Keratinocyte (primary cell): Measurements from ENCODE around the gene FOXC1. TPM values are rescaled to one million over a fixed set of nuclear protein-coding genes. Genes with fewer than 3 reads are reported as not detected.

Source experiments
- DNase-seq: peaks from one replicate; pipeline ENCODE4 v3.0.0-alpha.2; 2011; ENCODE audit warnings: low read depth, missing footprints, low spot score
- FAIRE-seq: peaks from 2 replicates; lab custom pipeline; 2011; peaks lifted over from hg19 to GRCh38; lab: Jason Lieb, UNC
- H2AFZ ChIP-seq: 2 replicates; pipeline ENCODE4 v1.6.0; 2012; ENCODE audit warnings: low read length, control low read depth, inconsistent platforms; ENCODE audit not compliant: control insufficient read depth
- H3K27ac ChIP-seq: 2 replicates; pipeline ENCODE4 v1.5.1; 2011; ENCODE audit warnings: low read length; ENCODE audit not compliant: control insufficient read depth, insufficient read depth
- H3K27me3 ChIP-seq: 3 replicates; pipeline ENCODE4 v1.6.0; 2011; ENCODE audit warnings: low read length; ENCODE audit not compliant: control insufficient read depth, insufficient read depth; ENCODE audit errors: extremely low read depth
- H3K36me3 ChIP-seq, 2 experiments: 2 replicates in 1 of 2; 3 replicates in 1 of 2; pipeline ENCODE4 v1.5.1; 2011; ENCODE audit warnings: low read length in 2 of 2, mild to moderate bottlenecking in 1 of 2; ENCODE audit not compliant: control insufficient read depth in 2 of 2, insufficient read depth in 2 of 2; ENCODE audit errors: extremely low read depth in 1 of 2
- H3K4me1 ChIP-seq: 3 replicates; pipeline ENCODE4 v1.5.1; 2011; ENCODE audit warnings: low read length; ENCODE audit not compliant: control insufficient read depth, insufficient read depth; ENCODE audit errors: extremely low read depth
- H3K4me2 ChIP-seq: 3 replicates; pipeline ENCODE4 v1.6.0; 2011; ENCODE audit warnings: low read depth, low read length; ENCODE audit not compliant: control insufficient read depth, insufficient read depth; ENCODE audit errors: extremely low read depth
- H3K4me3 ChIP-seq, 3 experiments: fragments of 200-600 bp in 1 of 3; sonication (generic) in 1 of 3; 2 replicates in 2 of 3; 3 replicates in 1 of 3; pipeline ENCODE4 v1.5.1; 2011 to 2016; ENCODE audit warnings: low read length in 3 of 3, mild to moderate bottlenecking in 3 of 3, control low read depth in 2 of 3, inconsistent platforms in 1 of 3, low read depth in 1 of 3, mixed read lengths in 1 of 3, mixed run types in 1 of 3, moderate library complexity in 1 of 3; ENCODE audit not compliant: control insufficient read depth in 2 of 3, insufficient read depth in 2 of 3; ENCODE audit errors: extremely low read depth in 1 of 3
- H3K79me2 ChIP-seq: 2 replicates; pipeline ENCODE4 v1.6.0; 2012; ENCODE audit warnings: low read length; ENCODE audit not compliant: control insufficient read depth, insufficient read depth
- H3K9ac ChIP-seq: 3 replicates; pipeline ENCODE4 v1.6.0; 2011; ENCODE audit warnings: low read length; ENCODE audit not compliant: control insufficient read depth, insufficient read depth; ENCODE audit errors: extremely low read depth
- H3K9me1 ChIP-seq: 3 replicates; pipeline ENCODE4 v1.6.0; 2011; ENCODE audit warnings: low read length; ENCODE audit not compliant: control insufficient read depth, insufficient read depth; ENCODE audit errors: extremely low read depth
- H3K9me3 ChIP-seq: 2 replicates; pipeline ENCODE4 v1.5.1; 2012; ENCODE audit warnings: low read depth, low read length; ENCODE audit not compliant: control insufficient read depth
- H4K20me1 ChIP-seq: 3 replicates; pipeline ENCODE4 v1.6.0; 2011; ENCODE audit warnings: low read length; ENCODE audit not compliant: control insufficient read depth, insufficient read depth; ENCODE audit errors: extremely low read depth
- EZH2 ChIP-seq: IDR thresholded peaks from one replicate; pipeline ENCODE4 v1.6.1; 2012; ENCODE audit warnings: inconsistent platforms, mild to moderate bottlenecking, low read length, moderate library complexity
- dilution Hi-C: fragments of 300-500 bp; cut with MboI; formaldehyde crosslinking; loops from one replicate; pipeline ENCODE4 v1.7.0; 2020; ENCODE audit warnings: low sequenced_read_pairs; ENCODE audit not compliant: extremely low pct_ligation_motif_present
- polyA minus RNA-seq, 3 experiments: library from RNA; depleted of rRNA, polyadenylated mRNA; stranded (reverse); fragments of >200 nt; gene quantifications; 1 replicate in 1 of 3; 2 replicates in 1 of 3; 3 replicates in 1 of 3; pipeline ENCODE4 v1.2.3, GENCODE V29; 2011
- polyA plus RNA-seq, 5 experiments: library from polyadenylated mRNA; depleted of rRNA in 3 of 5; stranded (reverse) in 3 of 5; stranded (forward) in 1 of 5; unstranded in 1 of 5; fragments of >200 nt; gene quantifications; 1 replicate in 1 of 5; 2 replicates in 3 of 5; 3 replicates in 1 of 5; pipeline versions ENCODE4 v1.2.1 to v1.2.3, GENCODE V29; 2011 to 2012; ENCODE audit warnings: missing spikeins in 2 of 5, low read depth in 1 of 5, low replicate concordance in 1 of 5
- TF ChIP-seq, protein P1 (sequence below), 3 experiments: IDR thresholded peaks in 1 of 3; conservative IDR thresholded peaks in 1 of 3; optimal IDR thresholded peaks in 1 of 3; 2 replicates in 2 of 3; 3 replicates in 1 of 3; pipeline versions ENCODE3 to v1.5.1; 2011; ENCODE audit warnings: low read length in 3 of 3, mild to moderate bottlenecking in 3 of 3, moderate library complexity in 2 of 3, control low read depth in 1 of 3, inconsistent platforms in 1 of 3; ENCODE audit not compliant: insufficient read depth in 2 of 3; ENCODE audit errors: extremely low read depth in 1 of 3

Gene FOXC1
- polyA plus RNA-seq (3.2 to 4.5 TPM (median 4.3 TPM) in 3 replicates), polyA minus RNA-seq (2.0 to 3.8 TPM (median 2.1 TPM) in 3 replicates)
- 9.0 TPM for polyA plus RNA-seq (2011; ENCODE audit: low read depth)
- polyA plus RNA-seq (2011; cell fraction: cytosol; rRNA removed): 2.7 and 4.5 TPM in 2 replicates
- 5.1 and 6.9 TPM in 2 replicates for polyA plus RNA-seq (2011; cell fraction: nucleus; rRNA removed)
- 5.0 and 7.0 TPM in 2 replicates for polyA plus RNA-seq (2012; ENCODE audit: low replicate concordance)
- polyA minus RNA-seq (2011; cell fraction: cytosol; rRNA and poly(A)+ RNA removed): 5.4 TPM
- polyA minus RNA-seq (2011; cell fraction: nucleus; rRNA and poly(A)+ RNA removed): 4.7 and 4.9 TPM in 2 replicates

DNA sequence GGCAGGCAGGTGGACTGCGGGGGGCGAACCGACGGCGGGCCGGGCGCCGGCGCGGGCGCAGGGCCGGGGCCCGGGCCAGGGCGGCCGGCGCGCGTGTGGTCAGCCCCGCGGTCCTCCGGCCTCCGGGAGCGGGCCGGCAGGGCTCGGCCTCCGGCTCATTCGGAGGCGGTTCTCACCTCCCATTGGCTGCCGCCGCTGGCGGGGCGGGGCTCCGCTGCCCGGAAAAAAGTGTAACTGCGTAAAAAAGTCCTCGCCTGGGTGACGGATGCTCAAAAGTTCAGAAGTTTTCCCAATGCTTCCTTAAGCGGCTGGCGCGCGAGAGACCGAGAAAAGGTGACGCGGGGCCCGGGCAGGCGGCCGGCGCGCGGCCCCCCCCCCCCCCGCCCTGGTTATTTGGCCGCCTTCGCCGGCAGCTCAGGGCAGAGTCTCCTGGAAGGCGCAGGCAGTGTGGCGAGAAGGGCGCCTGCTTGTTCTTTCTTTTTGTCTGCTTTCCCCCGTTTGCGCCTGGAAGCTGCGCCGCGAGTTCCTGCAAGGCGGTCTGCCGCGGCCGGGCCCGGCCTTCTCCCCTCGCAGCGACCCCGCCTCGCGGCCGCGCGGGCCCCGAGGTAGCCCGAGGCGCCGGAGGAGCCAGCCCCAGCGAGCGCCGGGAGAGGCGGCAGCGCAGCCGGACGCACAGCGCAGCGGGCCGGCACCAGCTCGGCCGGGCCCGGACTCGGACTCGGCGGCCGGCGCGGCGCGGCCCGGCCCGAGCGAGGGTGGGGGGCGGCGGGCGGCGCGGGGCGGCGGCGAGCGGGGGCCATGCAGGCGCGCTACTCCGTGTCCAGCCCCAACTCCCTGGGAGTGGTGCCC lies at the start of gene FOXC1:
FOXC1 (plus strand) TSS at position 268 of the 849 bp plus-strand sequence; CDS start at position 799, 531 bp downstream.
- TF ChIP-seq, protein P1, sequence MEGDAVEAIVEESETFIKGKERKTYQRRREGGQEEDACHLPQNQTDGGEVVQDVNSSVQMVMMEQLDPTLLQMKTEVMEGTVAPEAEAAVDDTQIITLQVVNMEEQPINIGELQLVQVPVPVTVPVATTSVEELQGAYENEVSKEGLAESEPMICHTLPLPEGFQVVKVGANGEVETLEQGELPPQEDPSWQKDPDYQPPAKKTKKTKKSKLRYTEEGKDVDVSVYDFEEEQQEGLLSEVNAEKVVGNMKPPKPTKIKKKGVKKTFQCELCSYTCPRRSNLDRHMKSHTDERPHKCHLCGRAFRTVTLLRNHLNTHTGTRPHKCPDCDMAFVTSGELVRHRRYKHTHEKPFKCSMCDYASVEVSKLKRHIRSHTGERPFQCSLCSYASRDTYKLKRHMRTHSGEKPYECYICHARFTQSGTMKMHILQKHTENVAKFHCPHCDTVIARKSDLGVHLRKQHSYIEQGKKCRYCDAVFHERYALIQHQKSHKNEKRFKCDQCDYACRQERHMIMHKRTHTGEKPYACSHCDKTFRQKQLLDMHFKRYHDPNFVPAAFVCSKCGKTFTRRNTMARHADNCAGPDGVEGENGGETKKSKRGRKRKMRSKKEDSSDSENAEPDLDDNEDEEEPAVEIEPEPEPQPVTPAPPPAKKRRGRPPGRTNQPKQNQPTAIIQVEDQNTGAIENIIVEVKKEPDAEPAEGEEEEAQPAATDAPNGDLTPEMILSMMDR (optimal IDR thresholded peaks at IDR 0.05 in 1 of 3, IDR thresholded peaks at IDR 0.05 in 1 of 3, conservative IDR thresholded peaks at IDR 0.05 in 1 of 3; ENCODE audit: extremely low read depth in 1 of 3, insufficient read depth in 2 of 3, low read length in 3 of 3): no peak
- no peak for TF ChIP-seq EZH2
- peak within 1 kb of the TSS; percentile 72 for H2AFZ ChIP-seq
- FAIRE-seq (no peak), DNase-seq (peak; percentile 44)
- H3K36me3 ChIP-seq: no peaks in the 10 kb centered on the region
- peak within 1 kb of the TSS; percentile 84 for H3K9ac ChIP-seq
- H3K9me3 ChIP-seq: no peaks in the 10 kb centered on the region
- H3K79me2 ChIP-seq: peaks cover 37% of the 10 kb centered on the region
- H3K4me3 ChIP-seq: peak within 1 kb of the TSS; percentile 69 to 74 (median 70)
- peak within 1 kb of the TSS; percentile 82 for H3K4me2 ChIP-seq
- dilution Hi-C loops: no loop called here
- no peaks in the 10 kb centered on the region for H4K20me1 ChIP-seq
- H3K27ac ChIP-seq: peak within 1 kb of the TSS; percentile 63
- peaks cover 22% of the 10 kb centered on the region for H3K4me1 ChIP-seq
- peaks cover 44% of the 10 kb centered on the region for H3K27me3 ChIP-seq
- H3K9me1 ChIP-seq: no peaks in the 10 kb centered on the region

DNA sequence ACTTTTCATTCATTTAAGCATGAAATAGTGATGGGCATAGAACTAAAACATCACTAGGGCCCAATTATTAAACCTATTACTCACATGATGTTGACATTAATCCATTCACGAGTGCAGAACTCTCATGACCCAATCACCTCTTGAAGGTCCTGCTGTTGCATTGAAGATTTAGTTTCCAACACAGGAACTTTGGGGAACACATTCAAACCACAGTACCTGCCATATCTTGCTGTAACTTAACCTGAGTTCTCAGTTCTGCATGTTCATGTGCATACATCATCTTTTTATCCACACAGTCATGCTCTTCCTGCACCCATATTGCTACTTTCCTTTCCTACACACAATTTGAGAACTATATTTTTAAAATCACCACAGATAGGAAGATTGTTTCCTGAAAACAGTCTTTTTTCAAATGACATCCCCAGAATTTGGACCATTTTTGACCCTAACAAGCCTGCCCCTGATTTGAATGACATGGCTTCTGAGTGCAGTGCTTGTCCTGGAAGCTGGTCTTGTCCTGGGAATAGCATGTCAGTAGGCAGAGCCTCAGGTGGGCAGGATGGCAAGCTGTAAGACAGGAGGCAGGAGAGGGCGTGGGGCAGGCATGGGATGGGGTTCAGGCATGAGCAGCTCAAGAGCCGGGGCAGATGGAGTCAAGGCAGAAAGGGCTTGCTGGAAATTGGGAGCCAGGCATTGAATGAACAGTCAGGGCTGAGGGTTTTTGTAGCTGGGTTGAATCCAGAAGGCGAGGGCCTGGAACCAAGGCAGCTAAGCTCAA lies 49.2 kb upstream of the FOXC1 start:
- no peaks in the 10 kb centered on the region for H3K4me1 ChIP-seq
- dilution Hi-C loops: no loop called here
- no peaks in the 10 kb centered on the region for H4K20me1 ChIP-seq
- TF ChIP-seq EZH2: no peak
- TF ChIP-seq, protein P1 (optimal IDR thresholded peaks at IDR 0.05 in 1 of 3, IDR thresholded peaks at IDR 0.05 in 1 of 3, conservative IDR thresholded peaks at IDR 0.05 in 1 of 3; ENCODE audit: extremely low read depth in 1 of 3, insufficient read depth in 2 of 3, low read length in 3 of 3): no peak
- H3K9me3 ChIP-seq: no peaks in the 10 kb centered on the region
- FAIRE-seq (peak; percentile 60), DNase-seq (no peak)
- H3K9me1 ChIP-seq: no peaks in the 10 kb centered on the region
- no peak overlapping the region for H3K4me3 ChIP-seq
- no peak overlapping the region for H3K27ac ChIP-seq
- no peak overlapping the region for H2AFZ ChIP-seq
- H3K36me3 ChIP-seq: no peaks in the 10 kb centered on the region
- H3K79me2 ChIP-seq: no peaks in the 10 kb centered on the region
- H3K4me2 ChIP-seq: no peak overlapping the region
- no peak overlapping the region for H3K9ac ChIP-seq
- no peaks in the 10 kb centered on the region for H3K27me3 ChIP-seq
